HG03025 (cell line): ENCODE results near the gene ZNRF3.

Source experiments
- ATAC-seq: cut with Tn5 transposase; IDR thresholded peaks from one replicate; pipeline ENCODE4 v1.9.1; 2021; ENCODE audit warnings: mild to moderate bottlenecking, moderate library complexity; ENCODE audit not compliant: unreplicated experiment, low FRiP score

ZNRF3 gene

DNA sequence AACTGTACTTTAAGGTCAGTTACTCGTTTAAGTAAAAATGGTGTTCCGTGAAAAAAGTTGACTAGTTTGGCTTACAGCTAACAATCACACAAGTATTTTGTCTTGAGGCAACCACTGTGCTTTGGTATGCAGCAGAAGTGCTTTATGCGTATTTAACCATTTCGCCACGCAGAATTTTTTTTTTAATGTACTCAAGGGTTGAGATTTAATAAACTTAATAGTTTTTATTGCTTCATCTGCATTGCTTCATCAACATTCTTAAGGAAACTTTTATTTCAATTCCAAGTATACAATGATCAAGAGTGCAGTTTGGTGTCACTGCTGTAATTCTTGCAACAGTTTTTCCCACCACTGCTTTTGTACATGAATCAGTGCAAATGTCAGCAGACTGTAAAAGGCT lies 66.4 kb downstream of the ZNRF3 start:
- ATAC-seq: no peak

DNA sequence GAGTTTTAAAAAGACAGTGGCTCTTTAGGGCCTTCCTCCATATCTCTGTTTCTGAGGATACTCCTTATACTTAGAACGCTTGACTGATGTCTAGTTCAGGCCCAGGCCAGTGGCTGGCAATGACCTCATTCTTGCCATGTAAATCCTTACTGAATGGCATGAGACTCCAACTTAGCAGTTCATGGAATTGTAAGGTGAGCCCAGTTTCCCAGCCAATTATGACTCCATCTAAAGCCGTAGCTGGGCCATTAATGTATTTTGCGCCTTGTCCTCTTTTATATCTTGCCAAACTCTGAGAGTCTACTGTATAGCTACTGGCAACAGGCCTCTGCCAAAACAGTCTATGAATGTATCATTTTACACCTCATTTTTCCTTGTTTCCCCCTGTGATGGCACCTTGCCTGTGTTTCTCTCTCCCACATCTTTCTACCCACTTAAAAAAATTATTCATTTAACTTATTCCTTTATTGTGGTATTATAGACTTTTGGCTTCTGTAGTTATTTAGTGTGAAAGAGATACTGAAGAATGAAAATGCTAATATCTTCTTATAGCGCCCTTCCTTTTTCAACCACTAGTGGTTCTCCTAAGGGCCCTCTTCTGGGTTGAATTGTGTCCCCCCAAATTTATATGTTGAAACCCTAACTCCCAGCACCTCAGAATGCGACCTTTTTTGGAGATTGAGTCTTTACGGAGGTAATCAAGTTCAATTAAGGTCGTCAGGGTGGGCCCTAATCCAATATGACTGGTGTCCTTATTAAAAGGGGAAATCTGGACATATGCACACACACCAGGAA lies 67.4 kb downstream of the ZNRF3 start:
- ATAC-seq: no peak

DNA sequence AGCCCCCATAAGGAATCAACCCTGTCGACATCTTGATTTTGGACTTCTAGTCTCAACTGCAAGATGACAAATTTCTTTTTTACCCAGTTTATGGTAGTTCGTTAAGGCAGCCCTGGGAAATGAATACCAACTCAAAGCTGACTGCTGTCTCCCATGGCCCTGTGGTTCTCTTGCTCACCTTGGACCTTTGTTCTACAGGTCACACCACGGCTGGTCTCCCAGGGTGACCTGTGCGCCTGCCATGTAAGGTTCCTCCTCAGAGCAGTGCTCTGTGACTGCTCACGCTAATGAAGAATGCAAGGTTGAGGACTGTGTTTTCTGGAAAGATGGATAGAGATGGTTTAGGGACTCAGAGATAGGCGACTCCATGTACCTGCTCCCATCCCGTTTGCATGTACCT lies 68.2 kb downstream of the ZNRF3 start:
- ATAC-seq: no peak

DNA sequence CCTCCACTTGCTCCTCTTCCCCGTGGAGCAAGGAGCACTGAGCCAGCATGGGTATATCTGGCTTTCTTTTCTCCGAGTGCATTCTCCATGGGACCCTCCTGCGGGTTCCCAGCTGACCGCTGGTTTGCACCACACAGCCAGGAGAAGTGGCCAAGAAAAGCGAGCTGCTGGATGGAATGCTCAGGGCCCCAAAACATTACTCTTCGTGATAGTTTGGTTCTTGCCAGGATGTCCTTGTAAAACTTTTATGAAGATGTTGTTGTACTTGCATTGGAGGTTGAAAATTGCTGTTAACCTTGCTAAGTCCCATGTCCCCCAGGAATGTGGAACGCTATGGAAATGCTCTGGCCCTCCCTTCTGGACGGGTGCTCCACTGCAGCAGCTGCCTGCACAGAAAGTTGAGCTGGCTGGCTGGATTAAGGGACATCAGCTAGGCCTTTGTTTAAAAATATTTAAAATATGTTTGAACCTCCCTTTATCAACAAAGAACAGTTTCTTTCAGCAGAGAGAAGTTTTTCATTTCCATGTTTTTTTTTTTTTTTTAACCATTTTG lies 68.7 kb downstream of the ZNRF3 start:
- ATAC-seq: no peak

DNA sequence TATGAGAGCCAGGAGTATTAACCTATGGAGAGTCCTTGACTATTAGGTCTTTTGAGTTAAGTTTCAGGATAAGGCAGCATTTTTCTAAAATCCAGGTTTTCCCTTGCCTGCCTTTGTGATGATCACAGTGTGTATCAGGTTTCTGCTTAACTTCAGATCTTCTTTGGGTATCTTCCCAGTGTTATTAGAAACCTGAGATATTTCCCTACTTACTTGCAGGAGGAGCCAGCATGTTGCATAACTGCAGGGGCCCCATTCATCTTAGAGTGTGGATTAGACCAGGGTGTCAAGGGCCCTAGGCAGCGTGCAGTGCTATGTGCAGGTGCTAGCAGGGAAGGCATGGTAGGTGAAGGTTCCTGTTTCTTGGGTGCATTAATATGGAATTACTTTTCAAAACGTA lies 69.5 kb downstream of the ZNRF3 start:
- no peak for ATAC-seq

DNA sequence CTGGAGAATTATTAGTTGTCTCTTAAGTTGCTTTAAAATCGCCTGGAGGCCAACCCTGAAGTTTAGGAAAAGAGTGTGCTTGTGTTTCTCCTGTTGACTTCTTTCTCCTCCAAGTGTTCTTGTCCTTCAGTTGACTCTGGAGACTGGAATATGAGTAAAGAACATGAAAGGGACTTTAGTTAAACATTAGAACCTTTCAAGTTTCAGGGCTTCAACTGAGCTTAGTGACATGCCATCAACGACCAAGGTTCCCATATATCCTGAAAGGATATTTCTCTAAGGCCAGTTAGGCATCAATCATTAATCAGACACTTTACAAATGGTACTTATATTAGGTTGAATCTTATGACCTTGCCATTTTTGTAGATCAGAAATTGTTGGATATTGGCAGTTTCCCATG lies 70.0 kb downstream of the ZNRF3 start:
- no peak for ATAC-seq

DNA sequence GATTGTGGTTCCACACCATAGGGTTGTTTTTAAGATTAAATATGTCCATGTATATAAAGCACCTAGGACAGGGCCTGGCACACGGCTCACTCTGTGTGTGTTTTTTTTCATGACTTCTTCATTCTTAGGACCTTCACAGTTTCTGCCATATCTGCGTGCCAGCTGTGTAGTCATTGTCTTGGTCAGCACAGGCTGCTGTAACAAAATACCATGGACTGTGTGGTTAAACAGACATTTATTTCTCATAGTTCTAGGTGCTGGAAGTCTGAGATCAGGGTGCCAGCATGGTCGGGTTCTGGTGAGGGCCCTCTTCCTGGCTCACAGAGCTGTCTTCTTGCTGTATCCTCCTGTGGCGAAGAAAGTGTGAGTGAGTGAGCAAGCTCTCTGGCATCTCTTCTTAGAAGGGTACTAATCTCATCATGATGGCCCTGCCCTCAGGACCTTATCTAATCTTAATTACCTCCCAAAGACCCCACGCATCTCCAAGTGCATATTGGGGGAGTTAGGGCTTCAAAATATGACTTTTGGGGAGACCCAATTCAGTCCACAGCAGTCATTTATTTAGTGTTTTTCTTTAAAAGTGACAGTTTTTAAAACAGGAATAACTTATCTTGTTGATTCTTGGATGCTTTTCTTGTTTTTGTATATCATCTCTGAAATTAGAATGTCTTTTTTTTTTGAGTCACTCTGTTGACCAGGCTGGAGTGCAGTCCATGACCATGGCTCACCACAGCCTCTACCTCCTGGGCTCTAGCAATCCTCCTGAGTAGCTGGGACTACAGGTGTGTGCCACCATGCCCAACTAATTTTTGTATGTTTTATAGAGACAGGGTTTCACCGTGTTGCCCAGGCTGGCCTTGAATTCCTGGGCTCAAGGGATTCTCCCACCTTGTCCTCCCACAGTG lies 70.9 kb downstream of the ZNRF3 start:
- no peak for ATAC-seq

DNA sequence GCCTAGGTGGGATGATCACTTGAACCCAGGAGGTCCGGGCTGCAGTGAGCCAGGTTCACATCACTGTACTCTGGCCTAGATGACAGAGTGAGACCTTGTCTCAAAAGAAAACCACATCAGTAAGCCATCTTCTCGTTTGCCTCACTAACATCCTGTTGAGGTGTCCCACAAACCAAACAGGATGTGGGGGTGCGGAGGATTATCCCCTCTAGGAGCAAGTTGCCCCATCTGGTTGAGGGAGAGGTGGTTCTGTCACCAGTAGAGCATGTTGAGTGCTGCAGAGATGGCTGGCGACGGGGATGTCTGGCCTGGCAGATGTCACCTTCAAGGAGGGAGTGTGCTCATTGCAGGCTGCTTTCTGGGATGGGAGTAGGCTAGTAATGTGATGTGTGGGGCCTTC lies 72.4 kb downstream of the ZNRF3 start:
- no peak for ATAC-seq

DNA sequence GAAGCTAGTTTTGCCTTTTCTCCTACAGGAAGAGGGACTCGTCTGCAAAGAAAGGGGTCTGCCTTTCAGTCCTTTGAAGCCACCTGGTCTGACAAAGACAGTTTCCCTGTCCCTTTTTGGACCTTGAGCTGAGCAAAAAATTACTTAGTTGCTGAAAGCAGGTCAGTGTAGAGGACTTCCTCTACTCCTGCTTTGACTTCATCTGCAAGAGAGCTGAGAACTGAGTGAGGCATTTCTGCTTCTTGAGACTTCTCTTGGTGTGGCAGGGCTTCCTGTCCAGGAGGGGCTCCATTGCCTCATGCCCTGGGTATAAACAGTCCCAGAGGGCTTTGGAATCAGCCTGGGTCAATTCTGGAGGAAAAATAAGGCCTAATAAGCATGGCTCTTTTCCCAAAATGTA lies 73.1 kb downstream of the ZNRF3 start:
- ATAC-seq: no peak

DNA sequence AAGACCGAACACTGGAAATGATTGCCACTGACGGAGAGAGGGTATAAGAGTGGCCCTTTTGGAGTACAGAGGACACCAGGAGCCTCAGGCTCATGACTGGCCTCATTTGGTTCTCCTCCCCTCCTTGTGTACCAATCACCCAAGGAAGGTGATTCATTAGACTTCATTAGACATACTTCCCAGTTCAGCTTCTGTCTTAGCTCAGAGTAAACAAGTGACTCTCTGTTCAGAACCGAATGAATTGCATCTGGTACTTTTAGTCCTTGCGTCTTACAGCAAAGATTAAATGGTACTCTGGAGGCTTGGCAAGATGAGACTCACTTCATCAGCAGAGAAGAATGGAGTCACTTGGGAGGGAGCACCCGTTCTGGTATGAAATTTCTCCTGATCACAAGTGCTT lies 75.2 kb downstream of the ZNRF3 start:
- no peak for ATAC-seq

DNA sequence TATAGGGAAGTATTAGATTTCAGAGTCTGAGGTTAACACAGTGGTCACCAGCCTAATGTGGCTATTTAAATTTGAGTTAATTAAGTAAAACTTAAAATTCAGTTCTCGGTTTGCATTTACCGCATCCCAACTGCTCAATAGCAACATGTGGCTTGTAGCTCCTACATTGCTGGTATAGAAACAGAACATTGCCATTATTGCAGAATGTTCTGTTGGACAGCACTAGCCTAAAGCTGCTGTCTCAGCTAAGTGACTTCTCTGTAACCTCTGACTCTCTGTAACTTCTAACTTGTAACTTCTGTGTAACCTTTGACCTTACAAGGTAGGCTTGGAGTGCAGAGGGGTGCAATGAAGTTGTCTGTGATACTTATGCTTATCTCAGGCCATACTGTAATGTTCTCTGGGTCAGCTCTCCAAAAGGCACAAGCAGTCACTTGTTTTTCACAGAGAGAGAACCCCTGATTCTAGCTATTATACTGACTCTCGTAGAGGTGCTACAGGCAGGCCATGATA lies 78.7 kb downstream of the ZNRF3 start:
- no peak for ATAC-seq

DNA sequence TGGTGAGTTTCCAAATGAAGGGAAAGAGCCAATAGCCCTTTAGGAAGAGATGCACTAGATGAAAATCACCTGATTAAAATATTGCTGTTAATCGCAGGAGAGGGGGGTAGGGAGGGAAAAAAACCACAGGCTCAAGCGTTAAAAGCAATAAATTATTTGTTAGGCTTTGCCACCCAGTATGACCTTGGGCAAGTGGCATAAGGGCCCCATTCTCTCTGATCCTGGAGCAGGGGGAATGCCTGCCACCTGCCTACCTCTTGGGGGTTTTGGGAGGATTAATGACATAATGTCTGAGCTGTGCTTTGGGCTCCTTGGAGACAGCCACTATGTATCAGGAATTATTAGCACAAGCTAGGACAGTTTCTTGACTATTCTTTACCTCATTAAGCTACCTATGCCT lies 80.0 kb downstream of the ZNRF3 start:
- no peak for ATAC-seq

DNA sequence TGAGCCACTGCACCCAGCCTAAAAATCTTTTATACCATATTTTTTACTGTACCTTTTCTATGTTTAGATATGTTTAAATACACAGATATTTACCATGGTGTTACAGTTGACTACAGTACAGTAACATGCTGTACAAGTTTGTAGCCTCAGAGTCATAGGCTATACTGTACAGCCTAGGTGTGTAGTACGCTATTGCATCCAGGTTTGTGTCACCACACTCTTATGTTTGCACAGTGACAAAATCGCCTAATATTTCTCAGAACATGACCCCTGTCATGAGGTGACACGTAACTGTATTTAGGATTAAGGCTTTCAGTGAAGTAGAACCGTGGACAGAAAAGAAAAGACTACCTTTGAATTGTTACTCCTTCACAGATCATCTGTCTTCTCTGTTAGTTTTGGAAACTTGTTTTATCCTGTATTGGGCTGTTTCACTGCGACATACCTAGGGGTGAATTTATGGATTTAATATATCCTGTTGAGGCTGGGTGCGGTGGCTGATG lies 83.8 kb downstream of the ZNRF3 start:
- ATAC-seq: no peak

DNA sequence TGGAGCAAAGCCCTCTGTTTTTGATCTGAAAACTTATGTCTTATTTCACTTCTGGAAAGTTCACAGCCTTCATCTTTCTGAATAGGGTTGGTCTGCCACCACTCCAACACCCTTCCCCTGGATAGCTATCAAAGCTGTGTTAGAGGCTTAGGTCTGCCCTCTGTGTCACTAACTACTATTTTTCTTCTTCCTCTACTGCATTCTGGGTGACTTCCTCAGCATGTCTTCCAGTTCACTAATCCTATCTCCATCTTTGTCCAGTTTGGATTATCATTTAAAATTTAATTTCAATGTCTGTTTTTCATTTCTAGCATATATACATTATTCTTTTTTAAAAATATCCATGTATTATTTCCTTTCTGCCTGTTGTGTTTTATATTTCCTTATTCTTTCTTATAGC lies 84.6 kb downstream of the ZNRF3 start:
- ATAC-seq: no peak

DNA sequence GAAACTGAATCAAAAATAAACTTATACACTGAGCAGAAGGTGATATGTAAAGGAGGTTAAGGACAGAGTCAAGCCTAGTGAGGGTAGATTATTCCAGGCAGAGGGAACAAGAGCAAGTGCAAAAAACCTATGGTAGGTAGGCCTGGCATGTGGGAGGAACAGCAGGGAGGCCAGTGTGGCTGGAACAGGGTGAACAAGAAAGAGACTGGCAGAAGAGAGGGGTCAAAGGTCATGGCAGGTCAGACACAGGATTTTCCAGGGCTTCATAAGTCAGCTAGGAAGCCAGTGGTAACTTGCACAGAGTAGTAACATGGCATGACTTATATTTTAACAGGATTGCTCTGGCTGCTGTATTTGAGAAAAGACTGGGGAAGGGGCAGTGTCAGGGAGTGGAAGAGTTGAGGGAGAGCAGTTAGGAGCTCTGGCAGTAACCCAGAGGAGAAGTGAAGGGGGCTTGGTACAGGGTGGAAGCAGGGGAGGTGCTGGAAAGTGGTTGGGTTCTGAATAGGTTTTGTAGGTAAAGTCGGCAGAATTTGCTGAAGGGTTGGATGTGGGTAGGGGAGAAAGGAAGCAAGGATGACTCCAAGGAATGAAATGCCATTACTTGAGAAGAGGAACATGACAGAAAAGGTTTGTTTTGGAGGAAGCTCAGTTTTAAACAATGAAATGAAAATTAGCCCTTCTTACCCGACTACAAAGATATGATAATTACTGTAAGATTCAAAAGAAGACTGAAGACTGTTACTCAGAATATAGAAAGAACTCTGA lies 86.2 kb downstream of the ZNRF3 start:
- ATAC-seq: no peak

DNA sequence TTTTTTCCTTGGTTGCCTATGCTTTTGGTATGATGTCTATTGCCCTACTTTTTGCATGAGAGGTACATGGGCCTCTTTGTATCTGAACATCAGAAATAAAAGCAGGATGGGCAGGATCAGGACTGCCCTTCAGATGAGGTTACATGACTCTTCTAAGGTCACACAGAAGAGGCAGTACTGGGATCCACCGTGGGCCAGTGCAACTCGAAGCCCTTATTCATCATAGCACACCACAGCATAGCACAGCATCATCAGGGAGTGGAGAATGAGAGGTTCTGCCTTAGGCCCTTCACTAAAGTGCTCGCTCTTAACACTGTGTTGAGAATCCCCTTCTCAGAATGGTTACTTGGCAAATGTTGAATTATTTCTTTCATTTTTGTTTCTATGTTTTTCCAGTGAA lies 90.0 kb downstream of the ZNRF3 start:
- no peak for ATAC-seq

DNA sequence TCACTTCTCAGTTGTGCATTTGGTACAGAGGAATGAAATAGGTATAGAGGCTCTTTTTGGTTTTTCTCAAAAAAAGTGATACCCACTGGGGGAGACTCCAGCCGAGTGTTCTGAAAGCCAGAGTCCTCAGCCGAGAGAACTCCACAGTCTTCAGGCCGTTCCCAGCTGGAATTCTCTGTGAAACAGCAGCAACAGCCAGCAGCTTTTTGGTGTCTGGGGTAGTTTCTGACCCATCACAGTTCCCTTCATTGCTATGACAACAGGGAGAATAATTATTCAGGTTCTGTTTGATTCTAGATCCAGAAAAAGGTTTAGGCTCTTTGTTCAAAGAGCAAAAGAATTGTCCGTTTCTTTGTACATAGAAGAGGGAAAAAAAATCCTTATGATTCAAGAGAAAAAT lies 93.7 kb downstream of the ZNRF3 start:
- no peak for ATAC-seq

DNA sequence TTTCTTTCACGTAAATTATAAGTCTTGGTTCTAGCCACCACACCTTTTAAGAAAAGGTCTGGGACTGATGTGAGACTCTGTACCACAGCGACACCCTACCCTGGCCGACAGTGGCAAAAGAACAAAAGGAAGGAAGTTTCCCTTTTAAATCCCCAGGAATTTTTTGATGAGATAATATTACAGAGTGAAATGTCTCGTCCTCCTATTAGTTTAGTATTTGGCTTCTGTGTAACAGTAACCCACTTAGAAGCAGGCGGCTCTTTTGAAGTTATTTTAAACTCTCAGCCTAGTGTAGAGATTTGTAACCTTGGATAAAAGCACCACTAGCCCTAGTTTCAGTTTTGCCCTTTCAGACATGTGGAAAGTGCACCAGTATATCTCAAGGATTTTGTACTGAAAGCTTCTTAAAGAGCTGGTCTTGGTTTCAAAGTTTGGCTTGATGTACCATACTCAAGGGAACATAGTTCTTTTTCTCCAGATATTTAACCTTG lies 94.2 kb downstream of the ZNRF3 start:
- ATAC-seq: no peak

DNA sequence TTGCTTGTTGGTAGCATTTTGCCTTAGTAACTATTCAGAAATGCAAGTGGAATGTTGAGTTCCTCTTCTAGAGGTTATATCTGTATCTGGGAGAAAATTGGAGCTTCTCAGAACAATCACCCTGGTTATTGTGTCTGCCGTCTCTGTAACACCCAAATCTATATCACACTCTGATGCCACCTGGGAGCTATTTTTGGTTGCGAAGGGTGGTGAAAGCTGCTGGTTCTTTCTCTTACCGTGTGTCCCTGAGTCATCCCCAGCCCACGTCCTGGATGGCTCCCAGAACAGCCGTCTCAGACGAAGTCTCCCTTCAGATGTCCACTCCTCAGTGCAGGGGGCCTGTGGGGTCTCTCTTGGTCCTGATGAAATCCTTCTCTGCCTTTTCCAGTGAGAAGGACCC lies 94.8 kb downstream of the ZNRF3 start:
- no peak for ATAC-seq
